PC-9 (cell line): Measurements from ENCODE around the gene ITGA5. TPM values are rescaled to one million over a fixed set of nuclear protein-coding genes. Genes with fewer than 3 reads are reported as not detected.
A peak's percentile ranks its signal among the peaks of the same experiment; 100 is the strongest.

Experiments
- BruUV-seq: library from RNA; stranded (reverse); fragments of 400-500 nt; replicated peaks from 2 replicates; lab custom pipeline; 2021; lab: Mats Ljungman, UMichigan
- CTCF ChIA-PET: fragments of 300-600 bp; sonication (Branson Sonifier 250); formaldehyde crosslinking; loops from one replicate; lab custom pipeline; 2022; ENCODE audit warnings: antibody characterized with exemption; lab: Charles Lee
- POLR2A ChIA-PET: fragments of 300-600 bp; sonication (Branson Sonifier 250); formaldehyde crosslinking; loops from one replicate; lab custom pipeline; 2022; ENCODE audit warnings: antibody characterized with exemption; ENCODE audit not compliant: unreplicated experiment; lab: Charles Lee
- DNase-seq, 2 experiments: peaks; one replicate each; pipeline versions ENCODE4 v3.0.0 to v3.0.0-alpha.2; 2015 to 2022; ENCODE audit warnings: mixed read lengths in 1 of 2
- H2AFZ ChIP-seq: fragments of 200-600 bp; sonication (generic); 2 replicates; pipeline ENCODE4 v1.8.1; 2017; ENCODE audit warnings: antibody characterized with exemption
- H3F3A ChIP-seq: fragments of 200-600 bp; sonication (generic); 2 replicates; pipeline ENCODE4 v1.8.1; 2017; ENCODE audit warnings: antibody characterized with exemption, mild to moderate bottlenecking, low read depth; ENCODE audit not compliant: insufficient read depth
- H3K27ac ChIP-seq: fragments of 200-600 bp; sonication (generic); 2 replicates; pipeline ENCODE4 v1.6.1; 2016; ENCODE audit warnings: mixed run types
- H3K27me3 ChIP-seq: fragments of 200-600 bp; sonication (generic); 2 replicates; pipeline ENCODE4 v1.6.1; 2016; ENCODE audit warnings: low read depth, mixed run types; ENCODE audit not compliant: insufficient read depth
- H3K36me3 ChIP-seq: fragments of 200-600 bp; sonication (generic); 2 replicates; pipeline ENCODE4 v1.6.1; 2016; ENCODE audit warnings: low read depth, mixed run types
- H3K4me1 ChIP-seq: fragments of 200-600 bp; sonication (generic); replicated peaks from 2 replicates; pipeline ENCODE4 v1.6.1; 2016; ENCODE audit warnings: mixed run types; ENCODE audit not compliant: insufficient read depth
- H3K4me2 ChIP-seq: fragments of 200-600 bp; sonication (generic); 2 replicates; pipeline ENCODE4 v1.6.1; 2017; ENCODE audit warnings: mixed run types
- H3K4me3 ChIP-seq: fragments of 200-600 bp; sonication (generic); 2 replicates; pipeline ENCODE4 v1.6.1; 2016; ENCODE audit warnings: mixed run types
- H3K79me2 ChIP-seq: fragments of 200-600 bp; sonication (generic); 2 replicates; pipeline ENCODE4 v1.6.1; 2017; ENCODE audit warnings: low read depth, mixed run types
- H3K9me2 ChIP-seq: fragments of 200-600 bp; sonication (generic); 2 replicates; pipeline ENCODE4 v1.8.1; 2017; ENCODE audit warnings: mild to moderate bottlenecking; ENCODE audit not compliant: insufficient read depth
- H3K9me3 ChIP-seq: fragments of 200-600 bp; sonication (generic); 2 replicates; pipeline ENCODE4 v1.8.1; 2016; ENCODE audit warnings: low read depth; ENCODE audit not compliant: insufficient read depth
- H4K20me1 ChIP-seq: fragments of 200-600 bp; sonication (generic); 2 replicates; pipeline ENCODE4 v1.8.1; 2017; ENCODE audit not compliant: insufficient read depth
- EZH2 ChIP-seq: fragments of 200-600 bp; sonication (generic); IDR thresholded peaks from 2 replicates; pipeline ENCODE4 v1.8.0; 2017; ENCODE audit warnings: antibody characterized with exemption, low read depth
- intact Hi-C: fragments of 100-400 bp; cut with micrococcal nuclease; formaldehyde crosslinking; loops from one replicate; pipeline ENCODE4 v1.10.0; 2022; ENCODE audit not compliant: unreplicated experiment
- total RNA-seq: library from RNA; stranded (reverse); gene quantifications from 2 replicates; pipeline ENCODE4 v1.2.3, GENCODE V29; 2021
- TF ChIP-seq, protein P1 (sequence below): fragments of 200-600 bp; sonication (generic); conservative IDR thresholded peaks from 2 replicates; pipeline ENCODE4 v1.6.1; 2017; ENCODE audit warnings: mixed run types, antibody characterized with exemption, mild to moderate bottlenecking, moderate library complexity

Gene ITGA5
- total RNA-seq, 1 experiment from 2014 or later, result 28.4 TPM

DNA sequence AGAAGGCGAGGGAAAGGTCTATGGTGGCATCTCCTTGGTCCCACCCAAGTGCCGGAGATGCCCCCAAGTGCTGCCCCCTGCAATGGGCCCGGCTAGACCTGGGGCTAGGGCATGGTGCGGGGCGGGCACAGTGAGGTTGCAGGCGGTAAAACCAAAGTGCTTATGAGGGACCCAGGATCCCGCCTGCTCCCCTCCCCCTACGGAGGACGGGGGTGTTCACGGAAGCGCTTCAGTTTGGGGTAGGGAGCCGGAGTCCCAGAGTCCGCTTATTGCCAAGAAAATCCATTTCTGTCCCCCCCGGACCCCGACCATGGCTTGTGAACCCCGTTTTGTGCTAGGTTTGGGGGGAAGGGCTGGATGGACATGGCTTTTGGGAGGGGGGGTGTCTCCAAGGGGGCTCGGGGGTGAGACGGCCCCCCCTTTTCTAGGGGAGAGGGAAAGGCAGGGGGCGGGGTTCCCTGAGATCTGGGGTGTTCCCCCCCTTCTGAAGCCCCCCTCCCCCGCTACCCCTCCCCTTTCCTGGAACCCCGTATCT is 49.4 kb downstream of the ITGA5 start:
- no peaks in the 10 kb centered on the region for H3K36me3 ChIP-seq
- no peaks in the 10 kb centered on the region for H3K79me2 ChIP-seq
- no peaks in the 10 kb centered on the region for H3K9me3 ChIP-seq
- DNase-seq, result no peak
- ChIA-PET POLR2A (no interaction called here), CTCF (interaction anchor here (0.7 to 2.1 kb wide), 3 partner anchors 10 to 374 kb away, joined by 3 to 19 read pairs (median 3); no protein-coding TSS in a partner anchor)
- H2AFZ ChIP-seq, result no peak overlapping the region
- H3K4me3 ChIP-seq, result peak overlapping the region; percentile 57; the same call in 1 of the 2 replicates
- H3K4me1 ChIP-seq, result peaks cover 20% of the 10 kb centered on the region
- H3F3A ChIP-seq, result peaks cover 23% of the 10 kb centered on the region; the same call in 1 of the 2 replicates
- intact Hi-C loops, result loop anchor here (1.0 to 10.0 kb wide), 2 partner anchors 10 to 115 kb away; no protein-coding TSS in a partner anchor
- no peaks in the 10 kb centered on the region for H4K20me1 ChIP-seq
- H3K27me3 ChIP-seq, result no peaks in the 10 kb centered on the region
- BruUV-seq, result no TSS peak
- TF ChIP-seq EZH2, result no peak
- TF ChIP-seq, protein P1, sequence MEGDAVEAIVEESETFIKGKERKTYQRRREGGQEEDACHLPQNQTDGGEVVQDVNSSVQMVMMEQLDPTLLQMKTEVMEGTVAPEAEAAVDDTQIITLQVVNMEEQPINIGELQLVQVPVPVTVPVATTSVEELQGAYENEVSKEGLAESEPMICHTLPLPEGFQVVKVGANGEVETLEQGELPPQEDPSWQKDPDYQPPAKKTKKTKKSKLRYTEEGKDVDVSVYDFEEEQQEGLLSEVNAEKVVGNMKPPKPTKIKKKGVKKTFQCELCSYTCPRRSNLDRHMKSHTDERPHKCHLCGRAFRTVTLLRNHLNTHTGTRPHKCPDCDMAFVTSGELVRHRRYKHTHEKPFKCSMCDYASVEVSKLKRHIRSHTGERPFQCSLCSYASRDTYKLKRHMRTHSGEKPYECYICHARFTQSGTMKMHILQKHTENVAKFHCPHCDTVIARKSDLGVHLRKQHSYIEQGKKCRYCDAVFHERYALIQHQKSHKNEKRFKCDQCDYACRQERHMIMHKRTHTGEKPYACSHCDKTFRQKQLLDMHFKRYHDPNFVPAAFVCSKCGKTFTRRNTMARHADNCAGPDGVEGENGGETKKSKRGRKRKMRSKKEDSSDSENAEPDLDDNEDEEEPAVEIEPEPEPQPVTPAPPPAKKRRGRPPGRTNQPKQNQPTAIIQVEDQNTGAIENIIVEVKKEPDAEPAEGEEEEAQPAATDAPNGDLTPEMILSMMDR, result no peak
- H3K9me2 ChIP-seq, result no peaks in the 10 kb centered on the region
- H3K27ac ChIP-seq, result no peak overlapping the region
- H3K4me2 ChIP-seq, result peak overlapping the region; percentile 89

- BruUV-seq, result no TSS peak
- Histone ChIP-seq H4K20me1 (no peaks in the 10 kb centered on the region), H3K27me3 (no peaks in the 10 kb centered on the region), H3K9me3 (no peaks in the 10 kb centered on the region), H2AFZ (no peak overlapping the region), H3K4me2 (peak overlapping the region; percentile 46), H3K4me3 (no peak overlapping the region), H3K36me3 (no peaks in the 10 kb centered on the region), H3K9me2 (no peaks in the 10 kb centered on the region), H3K4me1 (peaks cover 13% of the 10 kb centered on the region), H3K79me2 (no peaks in the 10 kb centered on the region), H3K27ac (no peak overlapping the region), H3F3A (peaks cover 18% of the 10 kb centered on the region; the same call in 1 of the 2 replicates)
- TF ChIP-seq, protein P1, result peak; percentile 93
- no peak for TF ChIP-seq EZH2
- ChIA-PET CTCF (interaction anchor here (0.5 to 1.5 kb wide), 6 partner anchors 9 to 826 kb away, joined by 3 to 8 read pairs (median 4); no protein-coding TSS in a partner anchor), POLR2A (interaction anchor here (0.5 to 0.7 kb wide), 2 partner anchors 11 to 33 kb away, joined by 3 to 7 read pairs; no protein-coding TSS in a partner anchor)
- intact Hi-C loops, result loop anchor here (1.0 to 10.0 kb wide), 4 partner anchors 10 to 149 kb away; no protein-coding TSS in a partner anchor
- DNase-seq, result peak; percentile 72 to 84
Observed at GRCh38 chr12:54368709-54369596, 50.1 kb downstream of the ITGA5 start.

GRCh38 chr12:54368025-54368708 is 50.9 kb downstream of the ITGA5 start:
- BruUV-seq, result no TSS peak
- no peaks in the 10 kb centered on the region for H3K79me2 ChIP-seq
- H3K4me3 ChIP-seq, result no peak overlapping the region
- TF ChIP-seq, protein P1, result no peak
- no peak for TF ChIP-seq EZH2
- H3K9me3 ChIP-seq, result no peaks in the 10 kb centered on the region
- H3K36me3 ChIP-seq, result no peaks in the 10 kb centered on the region
- ChIA-PET CTCF (interaction anchor here (0.5 to 1.5 kb wide), 5 partner anchors 8 to 41 kb away, joined by 3 to 8 read pairs (median 5); no protein-coding TSS in a partner anchor), POLR2A (interaction anchor here (0.5 to 0.7 kb wide), 2 partner anchors 12 to 33 kb away, joined by 3 to 7 read pairs; no protein-coding TSS in a partner anchor)
- no peak overlapping the region for H3K27ac ChIP-seq
- no peaks in the 10 kb centered on the region for H3K9me2 ChIP-seq
- intact Hi-C loops, result loop anchor here (1.0 to 10.0 kb wide), 3 partner anchors 71 to 148 kb away; no protein-coding TSS in a partner anchor
- H2AFZ ChIP-seq, result no peak overlapping the region
- H4K20me1 ChIP-seq, result no peaks in the 10 kb centered on the region
- no peaks in the 10 kb centered on the region for H3K27me3 ChIP-seq
- H3F3A ChIP-seq, result peaks cover 11% of the 10 kb centered on the region; the same call in 1 of the 2 replicates
- H3K4me2 ChIP-seq, result peak overlapping the region; percentile 46
- no peak for DNase-seq
- H3K4me1 ChIP-seq, result peaks cover 5% of the 10 kb centered on the region; the same call in 1 of the 2 replicates
